GM23248 (cell line): ENCODE data around the gene DHRS12.

Experiments used
- EZH2 ChIP-seq: fragments of 200-600 bp; sonication (generic); IDR thresholded peaks from 2 replicates; pipeline ENCODE4 v1.6.1; 2018; ENCODE audit warnings: antibody characterized with exemption, mild to moderate bottlenecking; ENCODE audit not compliant: insufficient read depth, poor library complexity, severe bottlenecking
- EZH2phosphoT487 ChIP-seq: fragments of 200-600 bp; sonication (generic); IDR thresholded peaks from 2 replicates; pipeline ENCODE4 v1.6.1; 2018; ENCODE audit warnings: antibody characterized with exemption, moderate library complexity, mild to moderate bottlenecking, low read depth; ENCODE audit not compliant: insufficient read depth

DNA sequence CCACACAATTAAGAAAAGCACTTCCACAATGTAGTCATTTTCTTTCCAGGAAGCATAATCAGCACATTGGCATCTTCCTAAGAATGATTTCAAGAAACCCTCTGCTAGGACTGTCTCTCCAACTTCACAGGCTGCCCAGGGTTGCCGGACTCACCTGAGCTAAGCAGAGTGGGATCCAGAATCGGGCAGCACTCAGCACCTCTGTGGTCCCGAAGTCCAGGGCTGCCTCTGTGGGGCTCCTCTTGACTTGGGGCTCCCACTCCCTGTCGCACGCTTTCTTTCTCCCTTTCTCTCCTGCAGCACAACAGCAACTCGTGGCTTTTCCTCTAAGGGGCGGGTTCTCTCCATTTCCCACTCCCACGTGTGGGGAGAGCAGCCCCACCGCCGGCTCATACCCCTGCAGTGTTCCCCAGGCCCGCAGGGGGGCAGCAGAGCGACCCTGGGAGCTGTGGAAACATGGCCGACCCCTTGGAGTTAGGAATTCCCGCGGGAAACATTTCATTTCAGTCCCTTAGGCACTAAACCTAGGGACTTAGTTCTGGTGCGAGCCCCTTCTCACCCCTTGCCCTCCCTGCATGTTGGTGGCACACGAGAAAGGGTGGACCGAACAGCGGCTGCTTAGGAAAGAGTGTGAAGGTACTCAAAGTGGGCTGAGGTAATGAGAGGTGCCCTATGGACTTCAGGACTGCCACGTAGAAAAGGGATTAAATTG is 41.1 kb upstream of the DHRS12 start, which contains the start of gene TMEM272:
- no peak for TF ChIP-seq EZH2
- TF ChIP-seq EZH2phosphoT487 = no peak
